GM20000 (cell line): ENCODE data around the gene PALM.

ENCODE experiments used
- DNase-seq: peaks from one replicate; pipeline ENCODE4 v3.0.0; 2012; ENCODE audit warnings: low spot score
- CTCF ChIP-seq: IDR thresholded peaks from 2 replicates; pipeline ENCODE4 v1.5.1; 2012; ENCODE audit warnings: mild to moderate bottlenecking, control low read depth; ENCODE audit errors: extremely low read depth, missing control alignments

Gene PALM

GRCh38 chr19:768424-768823, 59.7 kb downstream of the PALM start:
- TF ChIP-seq CTCF = no peak

GRCh38 chr19:769616-770015, 60.9 kb downstream of the PALM start:
- TF ChIP-seq CTCF = no peak
- no peak for DNase-seq

More at GRCh38 chr19:768424-768823, 59.7 kb downstream of the PALM start:
- no peak for DNase-seq

DNA sequence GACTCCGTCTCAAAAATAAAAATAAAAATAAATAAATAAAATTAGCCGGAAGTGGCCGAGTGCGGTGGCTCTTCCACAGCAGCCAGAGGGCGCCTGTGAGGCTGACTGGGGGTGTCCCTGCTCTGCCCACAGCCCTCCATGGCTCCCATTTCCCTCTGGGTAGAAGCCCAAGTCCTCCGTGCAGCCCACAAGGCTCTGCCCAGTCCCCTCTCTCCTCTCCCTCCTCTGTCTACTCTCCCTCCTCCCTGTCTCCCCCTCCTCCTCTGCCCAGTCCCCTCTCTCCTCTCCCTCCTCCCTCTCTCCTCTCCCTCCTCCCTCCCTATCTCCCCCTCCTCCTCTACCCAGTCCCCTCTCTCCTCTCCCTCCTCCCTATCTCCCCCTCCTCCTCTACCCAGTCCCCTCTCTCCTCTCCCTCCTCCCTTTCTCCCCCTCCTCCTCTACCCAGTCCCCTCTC, 62.6 kb downstream of the PALM start:
- DNase-seq = peak; percentile 75
- no peak for TF ChIP-seq CTCF

GRCh38 chr19:772063-772462, 63.3 kb downstream of the PALM start:
- no peak for TF ChIP-seq CTCF
- no peak for DNase-seq

- no peak for DNase-seq
- TF ChIP-seq CTCF = no peak
These were observed 64.1 kb downstream of the PALM start for GRCh38 chr19:772730-773436.

DNA sequence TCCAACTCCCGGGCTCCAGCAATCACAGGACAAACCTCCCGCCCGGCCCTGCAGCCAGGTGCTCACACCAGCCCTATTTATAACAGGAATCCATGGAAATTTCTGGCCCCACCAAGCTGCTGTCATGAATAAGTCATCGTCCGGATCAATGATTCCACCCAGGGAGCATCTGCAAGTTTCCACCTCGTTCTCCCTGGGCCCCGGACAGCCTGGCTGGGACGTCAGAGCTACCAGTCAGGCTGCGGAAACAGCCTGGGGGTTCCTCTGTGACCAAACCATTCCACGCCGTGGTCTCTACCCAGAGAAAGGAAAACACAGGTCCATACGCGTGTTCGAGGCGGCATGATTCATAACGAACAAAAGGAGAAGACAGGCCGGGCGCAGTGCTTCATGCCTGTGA, 67.8 kb downstream of the PALM start:
- TF ChIP-seq CTCF = no peak
- DNase-seq = no peak

DNA sequence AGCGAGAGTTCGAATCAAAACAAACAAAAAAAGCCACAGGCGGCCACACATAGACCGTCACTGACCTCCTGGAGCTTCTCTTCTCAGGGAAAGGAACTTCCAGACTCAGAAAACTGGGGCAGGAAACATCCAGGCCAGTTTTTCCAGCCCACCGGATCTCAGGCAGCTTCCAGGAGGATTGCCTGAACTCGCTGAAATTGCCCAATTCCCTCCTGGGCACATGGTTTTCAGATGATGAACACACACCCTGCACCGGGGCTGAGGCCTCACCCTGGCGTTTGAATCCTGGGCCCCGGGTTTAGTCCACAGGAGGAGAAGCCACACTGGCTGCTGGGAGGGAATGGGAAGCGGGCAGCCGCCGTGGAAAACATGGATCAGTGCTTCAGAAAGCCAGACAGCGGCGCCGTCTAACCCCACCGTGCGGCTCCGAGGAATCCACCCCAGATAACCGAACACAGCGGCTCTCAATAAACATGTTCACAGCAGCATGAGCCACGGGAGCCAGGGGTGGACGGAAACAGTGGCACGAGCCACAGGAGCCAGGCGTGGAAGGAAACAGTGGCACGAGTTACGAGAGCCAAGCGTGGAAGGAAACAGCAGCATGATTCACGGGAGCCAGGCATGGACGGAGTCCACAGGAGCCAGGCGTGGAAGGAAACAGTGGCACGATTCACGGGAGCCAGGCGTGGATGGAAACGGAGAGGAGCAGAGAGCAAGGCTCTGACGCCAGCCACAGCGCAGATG, 70.3 kb downstream of the PALM start:
- DNase-seq = no peak
- TF ChIP-seq CTCF = no peak
